Activated T-cell treated with anti-CD3 and anti-CD28 coated beads, Interleukin-2, amount 50 U/mL, for 4 hours (primary cell): ENCODE data around the gene ARID3C. TPM values are rescaled to one million over a fixed set of nuclear protein-coding genes. Genes with fewer than 3 reads are reported as not detected.

Source experiments
- ATAC-seq, 2 donors: fragments of 200-7000 bp; cut with Tn5 transposase; one replicate each; pipeline ENCODE4 v1.10.0; 2021
- DNase-seq: peaks from one replicate; pipeline ENCODE4 v3.0.0-alpha.2; 2020
- H3K27me3 Mint-ChIP-seq: one replicate; pipeline ENCODE4 v1.8.0; 2021; ENCODE audit warnings: low read depth, mixed read lengths
- H3K36me3 Mint-ChIP-seq: one replicate; pipeline ENCODE4 v1.8.0; 2022; ENCODE audit warnings: mixed read lengths; ENCODE audit not compliant: insufficient read depth
- H3K4me1 Mint-ChIP-seq: one replicate; pipeline ENCODE4 v1.8.0; 2021; ENCODE audit warnings: low read depth, mixed read lengths
- H3K4me3 Mint-ChIP-seq: one replicate; pipeline ENCODE4 v1.8.0; 2021; ENCODE audit warnings: mild to moderate bottlenecking, moderate library complexity, mixed read lengths
- H3K9me3 Mint-ChIP-seq: one replicate; pipeline ENCODE4 v1.8.0; 2021; ENCODE audit warnings: mixed read lengths
- total RNA-seq, 3 donors: library from RNA; stranded (reverse); gene quantifications; one replicate each; pipeline ENCODE4 v1.2.1, GENCODE V29; 2021

Gene ARID3C
- total RNA-seq, 3 donors from 2014 or later, result not detected

- DNase-seq, result no peak
- no peak overlapping the region for H3K4me3 Mint-ChIP-seq
These were observed 3.7 kb downstream of the ARID3C start for GRCh38 chr9:34625186-34625486.

GRCh38 chr9:34624475-34625185 is 4.2 kb downstream of the ARID3C start:
- peaks cover 27% of the 10 kb centered on the region for H3K4me1 Mint-ChIP-seq

More at GRCh38 chr9:34625186-34625486, 3.7 kb downstream of the ARID3C start:
- no peak for ATAC-seq
- Mint-ChIP-seq H3K36me3 (no peaks in the 10 kb centered on the region), H3K27me3 (peaks cover 64% of the 10 kb centered on the region), H3K4me1 (peaks cover 22% of the 10 kb centered on the region), H3K9me3 (no peaks in the 10 kb centered on the region)

GRCh38 chr9:34623374-34624235 is 5.3 kb downstream of the ARID3C start:
- peaks cover 53% of the 10 kb centered on the region for H3K27me3 Mint-ChIP-seq
- ATAC-seq, result no peak
- peaks cover 31% of the 10 kb centered on the region for H3K4me1 Mint-ChIP-seq
- H3K36me3 Mint-ChIP-seq, result no peaks in the 10 kb centered on the region
- peak overlapping the region; percentile 49 for H3K4me3 Mint-ChIP-seq
- no peak for DNase-seq
- H3K9me3 Mint-ChIP-seq, result no peaks in the 10 kb centered on the region

More at GRCh38 chr9:34624475-34625185, 4.2 kb downstream of the ARID3C start:
- Mint-ChIP-seq H3K27me3 (peaks cover 60% of the 10 kb centered on the region), H3K9me3 (no peaks in the 10 kb centered on the region), H3K4me3 (no peak overlapping the region), H3K36me3 (no peaks in the 10 kb centered on the region)
- DNase-seq (no peak), ATAC-seq (no peak)

- peaks cover 28% of the 10 kb centered on the region for H3K27me3 Mint-ChIP-seq
- H3K4me1 Mint-ChIP-seq, result peaks cover 24% of the 10 kb centered on the region
- DNase-seq, result peak; percentile 83
- ATAC-seq, result peak; percentile 99
- peak within 1 kb of the TSS; percentile 96 for H3K4me3 Mint-ChIP-seq
- H3K9me3 Mint-ChIP-seq, result no peaks in the 10 kb centered on the region
- H3K36me3 Mint-ChIP-seq, result peaks cover 14% of the 10 kb centered on the region
These were observed 8.5 kb downstream of the ARID3C start, which contains the start of gene DCTN3 for GRCh38 chr9:34620061-34620994. Gene DCTN3 (minus strand): TSS chr9:34620495. CDS start chr9:34620464, 31 bp downstream.

GRCh38 chr9:34615132-34615531 is 13.7 kb downstream of the ARID3C start:
- H3K4me3 Mint-ChIP-seq, result no peak overlapping the region

GRCh38 chr9:34612788-34613390 is 16.0 kb downstream of the ARID3C start:
- peak overlapping the region; percentile 86 for H3K4me3 Mint-ChIP-seq
- H3K4me1 Mint-ChIP-seq, result peaks cover 19% of the 10 kb centered on the region
- peaks cover 10% of the 10 kb centered on the region for H3K36me3 Mint-ChIP-seq
- ATAC-seq, result peak; percentile 42 to 54
- peak; percentile 57 for DNase-seq
- no peaks in the 10 kb centered on the region for H3K9me3 Mint-ChIP-seq
- no peaks in the 10 kb centered on the region for H3K27me3 Mint-ChIP-seq

More at GRCh38 chr9:34615132-34615531, 13.7 kb downstream of the ARID3C start:
- H3K4me1 Mint-ChIP-seq, result peaks cover 32% of the 10 kb centered on the region
- peaks cover 14% of the 10 kb centered on the region for H3K36me3 Mint-ChIP-seq
- no peaks in the 10 kb centered on the region for H3K27me3 Mint-ChIP-seq
- no peaks in the 10 kb centered on the region for H3K9me3 Mint-ChIP-seq
- DNase-seq (no peak), ATAC-seq (no peak)

- peaks cover 6% of the 10 kb centered on the region for H3K36me3 Mint-ChIP-seq
- no peaks in the 10 kb centered on the region for H3K9me3 Mint-ChIP-seq
- peaks cover 19% of the 10 kb centered on the region for H3K4me1 Mint-ChIP-seq
- H3K27me3 Mint-ChIP-seq, result no peaks in the 10 kb centered on the region
- ATAC-seq (peak; percentile 94), DNase-seq (peak; percentile 76)
- peak within 1 kb of the TSS; percentile 86 for H3K4me3 Mint-ChIP-seq
These were observed 16.8 kb downstream of the ARID3C start, which contains the start of gene RPP25L for GRCh38 chr9:34611811-34612787. Gene RPP25L (minus strand): TSS chr9:34612097. CDS start chr9:34611296, 801 bp downstream.

- Mint-ChIP-seq H3K4me3 (peak overlapping the region; percentile 86), H3K36me3 (peaks cover 2% of the 10 kb centered on the region), H3K27me3 (no peaks in the 10 kb centered on the region), H3K4me1 (peaks cover 19% of the 10 kb centered on the region), H3K9me3 (no peaks in the 10 kb centered on the region)
- DNase-seq (no peak), ATAC-seq (peak; percentile 17 to 22)
These were observed 17.5 kb downstream of the ARID3C start for GRCh38 chr9:34611251-34611810.

GRCh38 chr9:34610434-34611206 is 18.2 kb downstream of the ARID3C start:
- Mint-ChIP-seq H3K27me3 (no peaks in the 10 kb centered on the region), H3K36me3 (no peaks in the 10 kb centered on the region), H3K4me1 (peaks cover 19% of the 10 kb centered on the region), H3K9me3 (no peaks in the 10 kb centered on the region), H3K4me3 (peak overlapping the region; percentile 86)
- ATAC-seq, result no peak
- no peak for DNase-seq

- DNase-seq (no peak), ATAC-seq (no peak)
- Mint-ChIP-seq H3K9me3 (no peaks in the 10 kb centered on the region), H3K4me1 (peaks cover 10% of the 10 kb centered on the region), H3K36me3 (no peaks in the 10 kb centered on the region), H3K4me3 (no peak overlapping the region), H3K27me3 (peaks cover 3% of the 10 kb centered on the region)
These were observed 21.5 kb downstream of the ARID3C start for GRCh38 chr9:34607331-34607730.

GRCh38 chr9:34606905-34607304 is 22.0 kb downstream of the ARID3C start:
- Mint-ChIP-seq H3K4me1 (peaks cover 8% of the 10 kb centered on the region), H3K4me3 (no peak overlapping the region), H3K27me3 (peaks cover 3% of the 10 kb centered on the region), H3K36me3 (no peaks in the 10 kb centered on the region), H3K9me3 (no peaks in the 10 kb centered on the region)
- no peak for ATAC-seq
- DNase-seq, result no peak

- H3K9me3 Mint-ChIP-seq, result no peaks in the 10 kb centered on the region
- DNase-seq (no peak), ATAC-seq (no peak)
- peaks cover 5% of the 10 kb centered on the region for H3K4me1 Mint-ChIP-seq
- H3K36me3 Mint-ChIP-seq, result no peaks in the 10 kb centered on the region
- peaks cover 3% of the 10 kb centered on the region for H3K27me3 Mint-ChIP-seq
- no peak overlapping the region for H3K4me3 Mint-ChIP-seq
These were observed 22.7 kb downstream of the ARID3C start for GRCh38 chr9:34606190-34606589.
